Trophoblast cell (in vitro differentiated cells and primary cell): ENCODE results near the gene RAB1B.

Experiments
- DNase-seq, 2 donors: peaks; one replicate each; pipeline ENCODE4 v3.0.0-alpha.2; 2016
- H2AFZ ChIP-seq: 2 replicates; pipeline ENCODE4 v1.6.1; 2013; ENCODE audit warnings: low read length, moderate library complexity, mild to moderate bottlenecking; ENCODE audit not compliant: insufficient read depth, poor library complexity
- H2AK5ac ChIP-seq: 2 replicates; pipeline ENCODE4 v1.6.1; 2013; ENCODE audit warnings: mild to moderate bottlenecking, low read length
- H2BK120ac ChIP-seq: 2 replicates; pipeline ENCODE4 v1.6.1; 2013; ENCODE audit warnings: low read length, mild to moderate bottlenecking, moderate library complexity; ENCODE audit not compliant: insufficient read depth, poor library complexity
- H2BK12ac ChIP-seq: 2 replicates; pipeline ENCODE4 v1.6.1; 2013; ENCODE audit warnings: mild to moderate bottlenecking, low read length, moderate library complexity
- H2BK5ac ChIP-seq: 2 replicates; pipeline ENCODE4 v1.6.1; 2013; ENCODE audit warnings: low read length, low read depth, moderate library complexity, mild to moderate bottlenecking; ENCODE audit not compliant: poor library complexity
- H3K14ac ChIP-seq: 2 replicates; pipeline ENCODE4 v1.6.1; 2013; ENCODE audit warnings: mild to moderate bottlenecking, low read length
- H3K18ac ChIP-seq: 2 replicates; pipeline ENCODE4 v1.6.1; 2013; ENCODE audit warnings: mild to moderate bottlenecking, low read length
- H3K23ac ChIP-seq: 2 replicates; pipeline ENCODE4 v1.6.1; 2013; ENCODE audit warnings: low read length
- H3K27ac ChIP-seq: 2 replicates; pipeline ENCODE4 v1.5.1; 2013; ENCODE audit warnings: low read depth, mild to moderate bottlenecking, inconsistent platforms, low read length, moderate library complexity
- H3K27me3 ChIP-seq: 2 replicates; pipeline ENCODE4 v1.6.1; 2013; ENCODE audit warnings: inconsistent platforms, mild to moderate bottlenecking, low read length, moderate library complexity; ENCODE audit not compliant: insufficient read depth
- H3K36me3 ChIP-seq, 2 experiments: 1 replicate in 1 of 2; 2 replicates in 1 of 2; pipeline ENCODE4 v1.6.1; 2013; ENCODE audit warnings: low read length in 2 of 2, mild to moderate bottlenecking in 2 of 2, moderate library complexity in 1 of 2; ENCODE audit not compliant: insufficient read depth in 2 of 2, control insufficient read depth in 1 of 2
- H3K4ac ChIP-seq: 2 replicates; pipeline ENCODE4 v1.6.1; 2013; ENCODE audit warnings: low read depth, mild to moderate bottlenecking, low read length, moderate library complexity
- H3K4me1 ChIP-seq, 2 experiments: 1 replicate in 1 of 2; 2 replicates in 1 of 2; pipeline ENCODE4 v1.6.1; 2013; ENCODE audit warnings: low read length in 2 of 2, mild to moderate bottlenecking in 2 of 2, moderate library complexity in 1 of 2; ENCODE audit not compliant: insufficient read depth in 2 of 2, control insufficient read depth in 1 of 2
- H3K4me2 ChIP-seq: 2 replicates; pipeline ENCODE4 v1.6.1; 2013; ENCODE audit warnings: inconsistent platforms, mild to moderate bottlenecking, low read length, moderate library complexity
- H3K4me3 ChIP-seq: 2 replicates; pipeline ENCODE4 v1.5.1; 2013; ENCODE audit warnings: mild to moderate bottlenecking, low read depth, low read length, inconsistent platforms
- H3K79me1 ChIP-seq: one replicate; pipeline ENCODE4 v1.6.1; 2013; ENCODE audit warnings: low read length
- H3K79me2 ChIP-seq: 2 replicates; pipeline ENCODE4 v1.6.1; 2013; ENCODE audit warnings: low read length, mild to moderate bottlenecking; ENCODE audit not compliant: control insufficient read depth, insufficient read depth, poor library complexity
- H3K9ac ChIP-seq: 2 replicates; pipeline ENCODE4 v1.6.1; 2013; ENCODE audit warnings: mild to moderate bottlenecking, low read length
- H3K9me3 ChIP-seq: 2 replicates; pipeline ENCODE4 v1.6.1; 2013; ENCODE audit warnings: low read depth, mild to moderate bottlenecking, control low read depth, inconsistent platforms, low read length; ENCODE audit not compliant: insufficient read depth
- H4K12ac ChIP-seq: 2 replicates; pipeline ENCODE4 v1.6.1; 2013; ENCODE audit warnings: low read depth, mild to moderate bottlenecking, low read length, moderate library complexity
- H4K8ac ChIP-seq: 2 replicates; pipeline ENCODE4 v1.6.1; 2013; ENCODE audit warnings: low read depth, mild to moderate bottlenecking, low read length, moderate library complexity
- H4K91ac ChIP-seq: one replicate; pipeline ENCODE4 v1.6.1; 2013; ENCODE audit warnings: low read depth, mild to moderate bottlenecking, low read length, moderate library complexity
- WGBS: extraction: QIAGEN DNeasy Blood & Tissue Kit; methylation state at CpG from one replicate; pipeline ENCODE4 v1.1.7; 2013; ENCODE audit warnings: missing lambda C conversion rate; ENCODE audit not compliant: insufficient read length, insufficient coverage; ENCODE audit errors: extremely low coverage; 5-methylcytosine and 5-hydroxymethylcytosine counted together

Gene RAB1B

DNA sequence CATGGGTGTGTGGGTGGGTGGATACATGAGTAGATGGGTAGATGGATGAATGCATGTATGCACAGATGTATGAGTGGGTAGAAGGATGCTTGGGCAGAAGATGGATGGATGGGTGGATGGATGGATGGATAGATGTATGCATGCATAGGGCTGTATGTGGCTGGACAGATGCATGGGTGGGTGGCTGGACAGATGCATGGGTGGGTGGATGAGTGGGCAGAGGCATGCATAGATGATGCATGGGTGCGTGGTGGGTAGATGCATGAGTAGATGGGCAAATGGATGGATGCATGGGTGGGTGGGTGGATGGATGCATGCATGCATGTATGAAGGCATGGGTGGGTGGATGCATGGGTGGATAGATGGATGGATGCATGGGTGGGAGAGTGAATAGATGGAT, 55.2 kb downstream of the RAB1B start:
- H2AFZ ChIP-seq = no peak overlapping the region
- H2BK120ac ChIP-seq = no peak overlapping the region
- WGBS = no CpG with 5 or more reads among the region's 1 CpG
- no peak overlapping the region for H3K9ac ChIP-seq
- H3K27ac ChIP-seq = no peak overlapping the region
- no peak overlapping the region for H3K23ac ChIP-seq
- peaks cover 23% of the 10 kb centered on the region for H3K79me1 ChIP-seq
- H4K91ac ChIP-seq = no peak overlapping the region
- no peak overlapping the region for H4K12ac ChIP-seq
- peaks cover 4% of the 10 kb centered on the region for H3K9me3 ChIP-seq
- H2BK12ac ChIP-seq = no peak overlapping the region
- no peak for DNase-seq
- H4K8ac ChIP-seq = no peak overlapping the region
- no peak overlapping the region for H3K14ac ChIP-seq
- no peaks in the 10 kb centered on the region for H3K36me3 ChIP-seq
- H3K4ac ChIP-seq = no peak overlapping the region
- peaks cover 45 to 49% of the 10 kb centered on the region in 2 experiments for H3K4me1 ChIP-seq
- peaks cover 2% of the 10 kb centered on the region for H3K79me2 ChIP-seq
- peak overlapping the region; percentile 1 for H3K4me3 ChIP-seq
- no peak overlapping the region for H2AK5ac ChIP-seq
- H3K27me3 ChIP-seq = no peaks in the 10 kb centered on the region
- H3K18ac ChIP-seq = no peak overlapping the region
- no peak overlapping the region for H2BK5ac ChIP-seq
- H3K4me2 ChIP-seq = no peak overlapping the region

DNA sequence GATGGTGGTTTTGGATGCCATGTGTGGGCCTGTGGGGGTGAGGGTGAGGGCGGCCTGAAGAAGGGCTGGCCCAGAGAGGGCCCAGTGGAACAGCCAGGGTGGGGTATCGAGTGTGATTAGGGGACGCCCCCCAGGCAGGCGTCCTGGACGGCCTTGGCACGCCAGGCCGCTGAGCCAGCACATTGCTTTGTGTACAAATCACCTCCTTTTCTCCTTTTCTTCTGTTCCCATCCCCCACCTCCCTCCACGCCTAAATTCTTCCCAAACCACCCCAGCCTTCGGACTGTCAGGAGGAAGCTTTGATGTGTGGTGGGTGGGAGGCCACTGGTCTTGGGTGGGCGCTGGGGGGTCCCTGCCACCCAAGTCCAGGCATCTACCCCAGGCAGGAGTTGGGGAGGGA, 56.2 kb downstream of the RAB1B start:
- Histone ChIP-seq H3K4ac (peak overlapping the region; percentile 1), H4K91ac (peak overlapping the region; percentile 83), H3K18ac (peak overlapping the region; percentile 36), H3K79me2 (peaks cover 2% of the 10 kb centered on the region), H4K12ac (no peak overlapping the region), H2BK5ac (peak overlapping the region; percentile 19), H4K8ac (peak overlapping the region; percentile 34), H3K23ac (no peak overlapping the region), H3K36me3 (no peaks in the 10 kb centered on the region), H3K27ac (no peak overlapping the region), H3K9ac (no peak overlapping the region), H3K4me1 (peaks cover 43 to 49% of the 10 kb centered on the region in 2 experiments), H3K4me3 (no peak overlapping the region), H2BK120ac (peak overlapping the region; percentile 36), H3K9me3 (peaks cover 4% of the 10 kb centered on the region), H2BK12ac (peak overlapping the region; percentile 66), H3K4me2 (no peak overlapping the region), H3K27me3 (no peaks in the 10 kb centered on the region), H3K79me1 (peaks cover 23% of the 10 kb centered on the region), H2AK5ac (peak overlapping the region; percentile 40), H3K14ac (peak overlapping the region; percentile 47), H2AFZ (no peak overlapping the region)
- no CpG with 5 or more reads among the region's 10 CpGs for WGBS
- DNase-seq = no peak

DNA sequence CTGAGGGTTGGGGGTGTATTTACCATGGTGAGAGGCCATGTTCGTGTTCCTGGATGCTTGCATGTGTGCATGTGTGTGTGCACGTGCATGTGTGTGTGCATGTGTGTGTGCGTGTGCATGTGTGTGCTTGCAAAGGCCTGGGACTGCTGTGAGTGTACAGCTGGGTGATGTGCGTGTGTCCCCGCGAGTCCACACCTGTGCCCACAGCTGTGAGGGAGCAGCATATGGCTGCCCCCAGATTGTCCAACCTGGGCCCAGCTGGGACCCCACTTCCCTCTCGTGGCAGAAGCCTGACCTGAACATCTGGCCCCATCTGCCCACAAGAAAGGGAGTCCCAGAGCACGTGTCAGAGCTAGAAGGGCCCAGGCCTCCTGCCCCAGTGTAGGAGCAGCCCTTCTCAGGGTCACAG, 56.8 kb downstream of the RAB1B start:
- H2BK5ac ChIP-seq = no peak overlapping the region
- no peak overlapping the region for H3K27ac ChIP-seq
- DNase-seq = no peak
- peak overlapping the region; percentile 2 for H2AK5ac ChIP-seq
- no peak overlapping the region for H4K12ac ChIP-seq
- no peak overlapping the region for H3K4me3 ChIP-seq
- peak overlapping the region; percentile 40 for H2BK120ac ChIP-seq
- H3K27me3 ChIP-seq = no peaks in the 10 kb centered on the region
- H3K9me3 ChIP-seq = peaks cover 4% of the 10 kb centered on the region
- H3K4me1 ChIP-seq = peaks cover 43 to 49% of the 10 kb centered on the region in 2 experiments
- no peak overlapping the region for H3K23ac ChIP-seq
- H2BK12ac ChIP-seq = peak overlapping the region; percentile 73
- no peak overlapping the region for H2AFZ ChIP-seq
- no peak overlapping the region for H3K4me2 ChIP-seq
- no peak overlapping the region for H3K4ac ChIP-seq
- peak overlapping the region; percentile 83 for H4K91ac ChIP-seq
- peak overlapping the region; percentile 36 for H3K18ac ChIP-seq
- no peaks in the 10 kb centered on the region for H3K36me3 ChIP-seq
- WGBS = no CpG with 5 or more reads among the region's 8 CpGs
- no peak overlapping the region for H3K9ac ChIP-seq
- peaks cover 2% of the 10 kb centered on the region for H3K79me2 ChIP-seq
- peak overlapping the region; percentile 34 for H3K14ac ChIP-seq
- H4K8ac ChIP-seq = peak overlapping the region; percentile 34
- peaks cover 23% of the 10 kb centered on the region for H3K79me1 ChIP-seq

DNA sequence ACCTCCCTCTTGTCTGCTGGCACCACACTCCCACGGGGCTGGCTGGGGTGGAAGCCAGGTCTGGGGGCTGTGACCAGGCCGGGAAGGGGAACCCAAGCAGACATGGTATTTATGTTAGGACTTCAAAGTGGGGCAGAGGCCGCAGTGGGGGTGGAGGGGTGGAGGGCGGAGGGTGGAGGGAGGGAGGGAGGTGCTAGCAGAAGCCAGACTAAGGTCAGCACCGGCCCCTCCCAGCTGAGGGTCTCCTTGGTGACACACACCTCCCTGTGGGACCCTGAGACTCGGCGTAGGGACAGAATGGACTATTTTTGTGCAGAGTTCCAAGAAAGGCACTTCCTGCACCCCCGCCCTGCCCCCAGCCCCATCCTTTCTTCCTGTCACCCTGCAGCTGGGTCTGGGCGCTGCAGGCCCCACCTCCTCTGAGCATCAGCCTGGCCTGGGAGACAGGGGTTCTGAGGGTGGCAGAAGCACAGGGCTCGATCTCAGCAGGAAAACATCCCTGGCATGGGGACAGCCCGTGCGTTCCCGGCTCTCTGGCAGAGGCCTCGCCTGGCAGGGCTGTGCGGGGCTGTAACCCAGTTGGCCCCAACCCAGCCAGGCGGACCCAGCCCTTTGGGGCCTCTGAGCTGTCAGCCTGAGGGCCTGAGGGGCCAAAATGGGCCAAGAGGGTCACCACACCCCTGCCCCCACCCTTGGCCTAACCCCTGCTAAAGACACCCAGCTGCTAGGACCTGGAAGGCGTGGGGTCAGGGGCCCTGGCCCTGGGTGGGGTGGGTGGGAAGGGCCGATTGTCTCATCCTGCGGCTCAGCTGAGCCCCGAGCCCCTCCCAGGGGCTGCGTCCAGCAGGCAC, 58.0 kb downstream of the RAB1B start:
- Histone ChIP-seq H3K23ac (no peak overlapping the region), H3K9ac (no peak overlapping the region), H3K4me3 (no peak overlapping the region), H2BK120ac (peak overlapping the region; percentile 75), H2AK5ac (peak overlapping the region; percentile 83), H2BK5ac (peak overlapping the region; percentile 18), H4K8ac (peak overlapping the region; percentile 55), H3K9me3 (peaks cover 4% of the 10 kb centered on the region), H3K4me1 (peaks cover 43 to 49% of the 10 kb centered on the region in 2 experiments), H4K91ac (peak overlapping the region; percentile 92), H4K12ac (no peak overlapping the region), H2BK12ac (peak overlapping the region; percentile 53), H3K27ac (peak overlapping the region; percentile 54), H3K18ac (peak overlapping the region; percentile 42), H2AFZ (no peak overlapping the region), H3K27me3 (no peaks in the 10 kb centered on the region), H3K79me2 (peaks cover 2% of the 10 kb centered on the region), H3K36me3 (no peaks in the 10 kb centered on the region), H3K14ac (peak overlapping the region; percentile 47), H3K4me2 (no peak overlapping the region), H3K4ac (peak overlapping the region; percentile 41), H3K79me1 (peaks cover 23% of the 10 kb centered on the region)
- DNase-seq = no peak
- WGBS = no CpG with 5 or more reads among the region's 21 CpGs
